Neural cell (in vitro differentiated cells): ENCODE data around the gene ITGBL1. TPM values are rescaled to one million over a fixed set of nuclear protein-coding genes. Genes with fewer than 3 reads are reported as not detected.
A peak's percentile ranks its signal among the peaks of the same experiment; 100 is the strongest.

Source experiments
- H2AFZ ChIP-seq: fragments of 200-600, 300-800 bp; sonication (generic), shearing (Covaris generic); 2 replicates; pipeline ENCODE4 v1.6.0; 2014; ENCODE audit warnings: low read depth, mild to moderate bottlenecking, antibody characterized with exemption, low read length, moderate library complexity
- H3F3A ChIP-seq: fragments of 200-600 bp; shearing (Covaris generic); 2 replicates; pipeline ENCODE4 v1.6.1; 2016; ENCODE audit warnings: mild to moderate bottlenecking, moderate library complexity, mixed read lengths, antibody characterized with exemption, low read length; ENCODE audit not compliant: insufficient read depth, poor library complexity, severe bottlenecking
- H3K27ac ChIP-seq: fragments of 200-600, 300-800 bp; sonication (generic), shearing (Covaris generic); 2 replicates; pipeline ENCODE4 v1.5.1; 2014; ENCODE audit warnings: mild to moderate bottlenecking, low read length, moderate library complexity
- H3K27me3 ChIP-seq: fragments of 300-800, 200-600 bp; sonication (generic), shearing (Covaris generic); 2 replicates; pipeline ENCODE4 v1.6.0; 2014; ENCODE audit warnings: mild to moderate bottlenecking, low read depth, low read length, moderate library complexity; ENCODE audit not compliant: insufficient read depth
- H3K36me3 ChIP-seq: fragments of 300-800, 200-600 bp; sonication (generic), shearing (Covaris generic); 2 replicates; pipeline ENCODE4 v1.5.1; 2014; ENCODE audit warnings: mild to moderate bottlenecking, antibody characterized with exemption, low read length, moderate library complexity; ENCODE audit not compliant: insufficient read depth
- H3K4me2 ChIP-seq: fragments of 300-800, 200-600 bp; sonication (generic), shearing (Covaris generic); 2 replicates; pipeline ENCODE4 v1.6.0; 2014; ENCODE audit warnings: mild to moderate bottlenecking, low read length
- H3K4me3 ChIP-seq: fragments of 300-800, 200-600 bp; sonication (generic), shearing (Covaris generic); 2 replicates; pipeline ENCODE4 v1.5.1; 2014; ENCODE audit warnings: mild to moderate bottlenecking, low read length, moderate library complexity
- H3K79me2 ChIP-seq: fragments of 200-600 bp; shearing (Covaris generic); replicated peaks from 2 replicates; pipeline ENCODE4 v1.6.0; 2014; ENCODE audit warnings: mild to moderate bottlenecking, low read length, moderate library complexity; ENCODE audit not compliant: insufficient read depth
- H3K9ac ChIP-seq: fragments of 300-800, 200-600 bp; sonication (generic), shearing (Covaris generic); 2 replicates; pipeline ENCODE4 v1.6.1; 2016; ENCODE audit warnings: mild to moderate bottlenecking, low read length, mixed read lengths
- H3K9me2 ChIP-seq: fragments of 200-600 bp; shearing (Covaris generic); 2 replicates; pipeline ENCODE4 v1.6.1; 2016; ENCODE audit warnings: mild to moderate bottlenecking, low read length, mixed read lengths; ENCODE audit not compliant: insufficient read depth
- H3K9me3 ChIP-seq: fragments of 200-600, 300-800 bp; sonication (generic), shearing (Covaris generic); 2 replicates; pipeline ENCODE4 v1.6.1; 2016; ENCODE audit warnings: mild to moderate bottlenecking, mixed run types, low read length, moderate library complexity, mixed read lengths
- H4K20me1 ChIP-seq: fragments of 200-600 bp; shearing (Covaris generic); 2 replicates; pipeline ENCODE4 v1.6.1; 2016; ENCODE audit warnings: mild to moderate bottlenecking, mixed run types; ENCODE audit not compliant: insufficient read depth
- EP300 ChIP-seq: fragments of 450-650 bp; conservative IDR thresholded peaks from 2 replicates; pipeline ENCODE4 v1.6.1; 2014; ENCODE audit warnings: antibody characterized with exemption, mild to moderate bottlenecking, moderate library complexity; ENCODE audit not compliant: poor library complexity, severe bottlenecking
- EZH2 ChIP-seq: fragments of 200-600, 300-800 bp; shearing (Covaris generic), sonication (generic); IDR thresholded peaks from 2 replicates; pipeline ENCODE4 v1.6.1; 2014; ENCODE audit warnings: antibody characterized with exemption, low read length, borderline replicate concordance, mild to moderate bottlenecking; ENCODE audit not compliant: insufficient read depth, poor library complexity, severe bottlenecking
- MXI1 ChIP-seq: fragments of 450-650 bp; conservative IDR thresholded peaks from 2 replicates; pipeline ENCODE4 v1.6.1; 2014; ENCODE audit warnings: antibody characterized with exemption, mild to moderate bottlenecking; ENCODE audit not compliant: poor library complexity, severe bottlenecking
- POLR2AphosphoS5 ChIP-seq: IDR thresholded peaks from 2 replicates; pipeline ENCODE4 v1.6.1; 2012
- RAD21 ChIP-seq: fragments of 450-650 bp; conservative IDR thresholded peaks from 2 replicates; pipeline ENCODE4 v1.6.1; 2014; ENCODE audit warnings: antibody characterized with exemption, mild to moderate bottlenecking, moderate library complexity
- SMC3 ChIP-seq: fragments of 450-650 bp; conservative IDR thresholded peaks from 2 replicates; pipeline ENCODE4 v1.6.1; 2014; ENCODE audit warnings: antibody characterized with exemption, mild to moderate bottlenecking, moderate library complexity; ENCODE audit not compliant: poor library complexity
- TAF1 ChIP-seq: IDR thresholded peaks from 2 replicates; pipeline ENCODE4 v1.6.1; 2012; ENCODE audit warnings: low read depth
- polyA plus RNA-seq: library from polyadenylated mRNA; depleted of rRNA; stranded (reverse); fragments of >200 nt; gene quantifications from 2 replicates; pipeline ENCODE4 v1.2.3, GENCODE V29; 2014
- TF ChIP-seq, protein P1 (sequence below): IDR thresholded peaks from 2 replicates; pipeline ENCODE4 v1.6.1; 2012; ENCODE audit warnings: borderline replicate concordance
- TF ChIP-seq, protein P2 (sequence below): fragments of 450-650 bp; IDR thresholded peaks from 2 replicates; pipeline ENCODE4 v1.5.1; 2014; ENCODE audit warnings: antibody characterized with exemption, mild to moderate bottlenecking, moderate library complexity; ENCODE audit not compliant: poor library complexity, severe bottlenecking

The ITGBL1 gene
- polyA plus RNA-seq, 1 donor from 2014 or later: 0.46 TPM

DNA sequence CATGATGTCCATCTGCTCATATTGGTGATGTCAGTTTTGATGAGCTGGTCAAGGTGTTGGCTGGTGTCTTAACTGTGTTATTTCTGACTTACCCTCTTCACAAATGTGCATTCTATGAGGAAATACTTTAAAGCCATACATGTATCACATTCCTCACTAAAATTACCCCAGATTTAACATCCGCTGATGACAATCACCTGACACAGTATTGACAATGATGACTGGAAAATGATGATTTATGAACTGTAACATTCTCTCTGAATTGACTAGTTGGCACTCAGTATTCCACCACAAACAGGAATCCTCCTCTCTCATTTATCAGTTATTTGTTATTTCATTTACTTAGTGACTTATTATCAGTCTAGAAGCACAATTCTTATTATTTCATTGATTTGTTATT, 117.3 kb downstream of the ITGBL1 start:
- no peaks in the 10 kb centered on the region for H3K9me2 ChIP-seq
- H3K27ac ChIP-seq: peak overlapping the region; percentile 30
- no peaks in the 10 kb centered on the region for H3K27me3 ChIP-seq
- H4K20me1 ChIP-seq: no peaks in the 10 kb centered on the region
- no peak overlapping the region for H2AFZ ChIP-seq
- TF ChIP-seq MXI1 (no peak), EP300 (peak; percentile 85), POLR2AphosphoS5 (peak; percentile 69)
- H3F3A ChIP-seq: peaks cover 4% of the 10 kb centered on the region
- H3K9me3 ChIP-seq: no peaks in the 10 kb centered on the region
- H3K4me2 ChIP-seq: no peak overlapping the region
- no peak overlapping the region for H3K4me3 ChIP-seq
- H3K9ac ChIP-seq: no peak overlapping the region
- H3K36me3 ChIP-seq: no peaks in the 10 kb centered on the region
- no peaks in the 10 kb centered on the region for H3K79me2 ChIP-seq

DNA sequence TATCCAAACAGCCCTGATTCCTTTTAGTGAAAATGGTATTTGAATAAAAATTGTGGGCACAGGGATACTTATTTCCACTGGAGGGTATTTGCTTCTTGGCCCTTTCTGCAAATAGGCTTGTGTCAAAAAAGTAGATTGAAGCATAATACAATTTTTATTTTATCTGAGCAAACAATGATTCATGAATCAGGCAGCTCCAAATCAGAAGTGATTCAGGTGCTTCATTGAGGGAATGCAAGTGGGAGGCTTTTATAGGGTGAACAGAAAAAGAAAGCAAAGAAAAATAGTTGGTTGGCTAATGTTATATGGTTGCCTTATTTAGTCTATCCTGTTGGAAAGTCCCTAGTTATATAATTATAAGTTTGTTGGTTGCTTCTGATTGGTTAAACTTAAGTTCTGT, 117.9 kb downstream of the ITGBL1 start:
- H3K4me2 ChIP-seq: no peak overlapping the region
- H3K9me3 ChIP-seq: no peaks in the 10 kb centered on the region
- no peaks in the 10 kb centered on the region for H3K36me3 ChIP-seq
- no peak overlapping the region for H3K4me3 ChIP-seq
- H3K9ac ChIP-seq: no peak overlapping the region
- H4K20me1 ChIP-seq: no peaks in the 10 kb centered on the region
- H3K9me2 ChIP-seq: no peaks in the 10 kb centered on the region
- H3K27ac ChIP-seq: peak overlapping the region; percentile 30
- H3K79me2 ChIP-seq: no peaks in the 10 kb centered on the region
- peaks cover 1% of the 10 kb centered on the region for H3F3A ChIP-seq
- no peak overlapping the region for H2AFZ ChIP-seq
- TF ChIP-seq MXI1 (no peak), EP300 (no peak), POLR2AphosphoS5 (no peak), SMC3 (no peak), RAD21 (no peak), TAF1 (no peak), EZH2 (no peak)
- TF ChIP-seq, protein P1, sequence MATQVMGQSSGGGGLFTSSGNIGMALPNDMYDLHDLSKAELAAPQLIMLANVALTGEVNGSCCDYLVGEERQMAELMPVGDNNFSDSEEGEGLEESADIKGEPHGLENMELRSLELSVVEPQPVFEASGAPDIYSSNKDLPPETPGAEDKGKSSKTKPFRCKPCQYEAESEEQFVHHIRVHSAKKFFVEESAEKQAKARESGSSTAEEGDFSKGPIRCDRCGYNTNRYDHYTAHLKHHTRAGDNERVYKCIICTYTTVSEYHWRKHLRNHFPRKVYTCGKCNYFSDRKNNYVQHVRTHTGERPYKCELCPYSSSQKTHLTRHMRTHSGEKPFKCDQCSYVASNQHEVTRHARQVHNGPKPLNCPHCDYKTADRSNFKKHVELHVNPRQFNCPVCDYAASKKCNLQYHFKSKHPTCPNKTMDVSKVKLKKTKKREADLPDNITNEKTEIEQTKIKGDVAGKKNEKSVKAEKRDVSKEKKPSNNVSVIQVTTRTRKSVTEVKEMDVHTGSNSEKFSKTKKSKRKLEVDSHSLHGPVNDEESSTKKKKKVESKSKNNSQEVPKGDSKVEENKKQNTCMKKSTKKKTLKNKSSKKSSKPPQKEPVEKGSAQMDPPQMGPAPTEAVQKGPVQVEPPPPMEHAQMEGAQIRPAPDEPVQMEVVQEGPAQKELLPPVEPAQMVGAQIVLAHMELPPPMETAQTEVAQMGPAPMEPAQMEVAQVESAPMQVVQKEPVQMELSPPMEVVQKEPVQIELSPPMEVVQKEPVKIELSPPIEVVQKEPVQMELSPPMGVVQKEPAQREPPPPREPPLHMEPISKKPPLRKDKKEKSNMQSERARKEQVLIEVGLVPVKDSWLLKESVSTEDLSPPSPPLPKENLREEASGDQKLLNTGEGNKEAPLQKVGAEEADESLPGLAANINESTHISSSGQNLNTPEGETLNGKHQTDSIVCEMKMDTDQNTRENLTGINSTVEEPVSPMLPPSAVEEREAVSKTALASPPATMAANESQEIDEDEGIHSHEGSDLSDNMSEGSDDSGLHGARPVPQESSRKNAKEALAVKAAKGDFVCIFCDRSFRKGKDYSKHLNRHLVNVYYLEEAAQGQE: no peak
- TF ChIP-seq, protein P2, sequence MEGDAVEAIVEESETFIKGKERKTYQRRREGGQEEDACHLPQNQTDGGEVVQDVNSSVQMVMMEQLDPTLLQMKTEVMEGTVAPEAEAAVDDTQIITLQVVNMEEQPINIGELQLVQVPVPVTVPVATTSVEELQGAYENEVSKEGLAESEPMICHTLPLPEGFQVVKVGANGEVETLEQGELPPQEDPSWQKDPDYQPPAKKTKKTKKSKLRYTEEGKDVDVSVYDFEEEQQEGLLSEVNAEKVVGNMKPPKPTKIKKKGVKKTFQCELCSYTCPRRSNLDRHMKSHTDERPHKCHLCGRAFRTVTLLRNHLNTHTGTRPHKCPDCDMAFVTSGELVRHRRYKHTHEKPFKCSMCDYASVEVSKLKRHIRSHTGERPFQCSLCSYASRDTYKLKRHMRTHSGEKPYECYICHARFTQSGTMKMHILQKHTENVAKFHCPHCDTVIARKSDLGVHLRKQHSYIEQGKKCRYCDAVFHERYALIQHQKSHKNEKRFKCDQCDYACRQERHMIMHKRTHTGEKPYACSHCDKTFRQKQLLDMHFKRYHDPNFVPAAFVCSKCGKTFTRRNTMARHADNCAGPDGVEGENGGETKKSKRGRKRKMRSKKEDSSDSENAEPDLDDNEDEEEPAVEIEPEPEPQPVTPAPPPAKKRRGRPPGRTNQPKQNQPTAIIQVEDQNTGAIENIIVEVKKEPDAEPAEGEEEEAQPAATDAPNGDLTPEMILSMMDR: no peak
- H3K27me3 ChIP-seq: no peaks in the 10 kb centered on the region

DNA sequence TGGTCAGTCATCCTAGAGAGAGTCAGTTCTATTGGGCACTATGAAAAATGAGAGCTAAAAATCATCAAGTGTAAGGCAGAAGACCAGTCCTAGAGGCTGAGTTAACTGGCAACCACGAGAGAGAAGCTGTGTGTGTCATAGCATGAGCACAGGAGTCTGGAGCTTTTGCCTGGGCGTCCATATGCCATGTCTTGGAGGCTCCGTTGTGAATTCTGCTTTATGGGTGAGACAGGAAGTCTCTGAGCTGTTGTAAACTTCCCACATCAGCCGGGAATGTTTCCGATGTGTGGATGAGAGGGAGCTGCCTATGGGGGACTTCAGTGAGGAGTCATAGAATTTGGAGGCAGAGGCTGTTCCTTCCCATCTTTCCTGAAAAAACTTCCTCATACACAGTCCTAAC, 120.0 kb downstream of the ITGBL1 start:
- Histone ChIP-seq H3K4me3 (no peak overlapping the region), H3K4me2 (no peak overlapping the region), H3K79me2 (no peaks in the 10 kb centered on the region), H3K27ac (no peak overlapping the region), H3K9me2 (no peaks in the 10 kb centered on the region), H4K20me1 (no peaks in the 10 kb centered on the region), H3K36me3 (no peaks in the 10 kb centered on the region), H3K9ac (no peak overlapping the region), H2AFZ (no peak overlapping the region), H3F3A (no peaks in the 10 kb centered on the region), H3K27me3 (no peaks in the 10 kb centered on the region), H3K9me3 (no peaks in the 10 kb centered on the region)
- TF ChIP-seq SMC3: no peak
- TF ChIP-seq MXI1: no peak
- TF ChIP-seq, protein P1: no peak
- TF ChIP-seq EP300: no peak
- no peak for TF ChIP-seq TAF1
- TF ChIP-seq EZH2: no peak
- TF ChIP-seq POLR2AphosphoS5: no peak
- TF ChIP-seq, protein P2: no peak
- no peak for TF ChIP-seq RAD21
